ENCODE results near the gene RXRA.

The RXRA gene

GRCh38 chr9:134460206-134460605 lies 134.0 kb downstream of the RXRA start:
- Histone ChIP-seq H4K20me1 (ENCODE audit: low read depth, low read length) (no peaks in the 10 kb centered on the region), H3K27ac (ENCODE audit: low read depth, low read length) (no peak overlapping the region), H3K9ac (ENCODE audit: low read length) (no peak overlapping the region), H3F3A (ENCODE audit: insufficient read depth) (no peaks in the 10 kb centered on the region), H3K27me3 (ENCODE audit: low read length) (no peaks in the 10 kb centered on the region), H3K4me2 (ENCODE audit: low read depth, low read length, poor library complexity, severe bottlenecking) (no peak overlapping the region), H3K9me2 (replicated peaks; ENCODE audit: insufficient read depth, low read length) (no peaks in the 10 kb centered on the region), H3K36me3 (ENCODE audit: low read length) (no peaks in the 10 kb centered on the region), H3K79me2 (ENCODE audit: insufficient read depth, low read length) (no peaks in the 10 kb centered on the region), H3K9me3 (ENCODE audit: insufficient read depth, low read length) (no peaks in the 10 kb centered on the region), H3K4me3 (ENCODE audit: insufficient read depth, low read length, poor library complexity, severe bottlenecking) (no peak overlapping the region), H2AFZ (ENCODE audit: low read depth, low read length, severe bottlenecking) (no peak overlapping the region)
- TF ChIP-seq EZH2phosphoT487 (conservative IDR thresholded peaks at IDR 0.05; ENCODE audit: low read length) (no peak), CTCF (IDR thresholded peaks at IDR 0.05; ENCODE audit: insufficient read depth, low read length, poor library complexity, severe bottlenecking) (no peak)

GRCh38 chr9:134460896-134461295 lies 134.6 kb downstream of the RXRA start:
- no peaks in the 10 kb centered on the region for H3K9me3 ChIP-seq (ENCODE audit: insufficient read depth, low read length)
- H3F3A ChIP-seq (ENCODE audit: insufficient read depth): no peaks in the 10 kb centered on the region
- no peaks in the 10 kb centered on the region for H3K36me3 ChIP-seq (ENCODE audit: low read length)
- no peak overlapping the region for H3K4me2 ChIP-seq (ENCODE audit: low read depth, low read length, poor library complexity, severe bottlenecking)
- no peaks in the 10 kb centered on the region for H4K20me1 ChIP-seq (ENCODE audit: low read depth, low read length)
- no peak overlapping the region for H2AFZ ChIP-seq (ENCODE audit: low read depth, low read length, severe bottlenecking)
- no peaks in the 10 kb centered on the region for H3K9me2 ChIP-seq (replicated peaks; ENCODE audit: insufficient read depth, low read length)
- no peaks in the 10 kb centered on the region for H3K27me3 ChIP-seq (ENCODE audit: low read length)
- no peak for TF ChIP-seq CTCF (IDR thresholded peaks at IDR 0.05; ENCODE audit: insufficient read depth, low read length, poor library complexity, severe bottlenecking)
- TF ChIP-seq EZH2phosphoT487 (conservative IDR thresholded peaks at IDR 0.05; ENCODE audit: low read length): no peak
- H3K27ac ChIP-seq (ENCODE audit: low read depth, low read length): no peak overlapping the region
- H3K9ac ChIP-seq (ENCODE audit: low read length): no peak overlapping the region
- H3K4me3 ChIP-seq (ENCODE audit: insufficient read depth, low read length, poor library complexity, severe bottlenecking): no peak overlapping the region
- H3K79me2 ChIP-seq (ENCODE audit: insufficient read depth, low read length): no peaks in the 10 kb centered on the region

GRCh38 chr9:134461426-134461982 lies 135.2 kb downstream of the RXRA start:
- Histone ChIP-seq H3K27ac (ENCODE audit: low read depth, low read length) (no peak overlapping the region), H3K79me2 (ENCODE audit: insufficient read depth, low read length) (no peaks in the 10 kb centered on the region), H3K4me2 (ENCODE audit: low read depth, low read length, poor library complexity, severe bottlenecking) (no peak overlapping the region)

More at GRCh38 chr9:134461426-134461982, 135.2 kb downstream of the RXRA start:
- Histone ChIP-seq H3K27me3 (ENCODE audit: low read length) (no peaks in the 10 kb centered on the region), H2AFZ (ENCODE audit: low read depth, low read length, severe bottlenecking) (no peak overlapping the region), H3K9me3 (ENCODE audit: insufficient read depth, low read length) (no peaks in the 10 kb centered on the region), H3F3A (ENCODE audit: insufficient read depth) (no peaks in the 10 kb centered on the region), H3K9me2 (replicated peaks; ENCODE audit: insufficient read depth, low read length) (no peaks in the 10 kb centered on the region), H3K9ac (ENCODE audit: low read length) (no peak overlapping the region), H3K4me3 (ENCODE audit: insufficient read depth, low read length, poor library complexity, severe bottlenecking) (no peak overlapping the region), H4K20me1 (ENCODE audit: low read depth, low read length) (no peaks in the 10 kb centered on the region), H3K36me3 (ENCODE audit: low read length) (no peaks in the 10 kb centered on the region)
- TF ChIP-seq CTCF (IDR thresholded peaks at IDR 0.05; ENCODE audit: insufficient read depth, low read length, poor library complexity, severe bottlenecking) (no peak), EZH2phosphoT487 (conservative IDR thresholded peaks at IDR 0.05; ENCODE audit: low read length) (no peak)

All from SU-DHL-6 (cell line).